H1 (cell line): Measurements from ENCODE around the gene SDF2L1. TPM values are rescaled to one million over a fixed set of nuclear protein-coding genes. Genes with fewer than 3 reads are reported as not detected.

Source experiments
- CTCF ChIA-PET: fragments of 300-600 bp; sonication (Branson Sonifier 250); formaldehyde crosslinking; loops from one replicate; lab custom pipeline; 2021; ENCODE audit not compliant: partially characterized antibody; lab: Charles Lee
- POLR2A ChIA-PET: fragments of 300-600 bp; sonication (Branson Sonifier 250); formaldehyde crosslinking; loops from one replicate; lab custom pipeline; 2021; ENCODE audit warnings: inconsistent platforms; ENCODE audit not compliant: partially characterized antibody; lab: Charles Lee
- DNase-seq, 2 experiments: peaks; one replicate each; pipeline versions ENCODE4 v3.0.0 to v3.0.0-alpha.2; 2010 to 2022; ENCODE audit warnings: low spot score in 2 of 2, low read depth in 1 of 2, mixed read lengths in 1 of 2
- FAIRE-seq: peaks from 2 replicates; lab custom pipeline; 2011; peaks lifted over from hg19 to GRCh38; lab: Jason Lieb, UNC
- H2AFZ ChIP-seq: 2 replicates; pipeline ENCODE4 v1.8.1; 2012; ENCODE audit warnings: low read length, inconsistent platforms
- H2AK5ac ChIP-seq: 2 replicates; pipeline ENCODE4 v1.6.1; 2013; ENCODE audit warnings: low read depth, low read length
- H2BK120ac ChIP-seq: replicated peaks from 2 replicates; pipeline ENCODE3; 2013; ENCODE audit warnings: low read depth, low read length, inconsistent platforms
- H2BK12ac ChIP-seq: 2 replicates; pipeline ENCODE4 v1.6.1; 2013; ENCODE audit warnings: low read depth, low read length
- H2BK15ac ChIP-seq: 2 replicates; pipeline ENCODE4 v1.6.1; 2013; ENCODE audit warnings: low read length
- H2BK20ac ChIP-seq: 2 replicates; pipeline ENCODE4 v1.6.1; 2013; ENCODE audit warnings: low read length
- H2BK5ac ChIP-seq: 2 replicates; pipeline ENCODE4 v1.6.1; 2013; ENCODE audit warnings: low read depth, low read length
- H3K14ac ChIP-seq: 2 replicates; pipeline ENCODE4 v1.6.1; 2013; ENCODE audit warnings: inconsistent platforms; ENCODE audit not compliant: insufficient read length
- H3K18ac ChIP-seq: 2 replicates; pipeline ENCODE4 v1.6.1; 2013; ENCODE audit warnings: low read length; ENCODE audit errors: extremely low read depth
- H3K23ac ChIP-seq: 2 replicates; pipeline ENCODE4 v1.6.1; 2013; ENCODE audit warnings: inconsistent platforms; ENCODE audit not compliant: insufficient read length
- H3K23me2 ChIP-seq: 2 replicates; pipeline ENCODE4 v1.6.1; 2013; ENCODE audit warnings: low read depth, low read length
- H3K27ac ChIP-seq: 2 replicates; pipeline ENCODE4 v1.6.1; 2011; ENCODE audit warnings: low read depth, low read length, inconsistent platforms
- H3K27me3 ChIP-seq, 4 experiments: replicated peaks in 1 of 4; 1 replicate in 1 of 4; 2 replicates in 3 of 4; pipeline versions ENCODE4 v1.6.1 to v1.8.1; 2011 to 2013; ENCODE audit warnings: low read length in 3 of 4, mild to moderate bottlenecking in 3 of 4, inconsistent platforms in 2 of 4, mixed read lengths in 2 of 4, moderate library complexity in 1 of 4; ENCODE audit not compliant: control insufficient read depth in 3 of 4, insufficient read depth in 3 of 4; ENCODE audit errors: extremely low read depth in 1 of 4
- H3K36me3 ChIP-seq, 4 experiments: 2 replicates each; pipeline versions ENCODE4 v1.6.1 to v1.8.1; 2011 to 2013; ENCODE audit warnings: mild to moderate bottlenecking in 4 of 4, low read length in 3 of 4, moderate library complexity in 2 of 4, control low read depth in 1 of 4, inconsistent platforms in 1 of 4; ENCODE audit not compliant: insufficient read depth in 4 of 4, control insufficient read depth in 2 of 4
- H3K4ac ChIP-seq: replicated peaks from 2 replicates; pipeline ENCODE3; 2013; ENCODE audit warnings: low read length, low read depth, mixed read lengths, inconsistent platforms; ENCODE audit not compliant: insufficient read length
- H3K4me1 ChIP-seq, 4 experiments: replicated peaks in 1 of 4; 1 replicate in 1 of 4; 2 replicates in 3 of 4; pipeline versions ENCODE4 v1.6.1 to v1.8.1; 2011 to 2013; ENCODE audit warnings: low read length in 3 of 4, inconsistent platforms in 2 of 4, mixed read lengths in 1 of 4; ENCODE audit not compliant: insufficient read depth in 4 of 4, control insufficient read depth in 3 of 4
- H3K4me2 ChIP-seq, 2 experiments: 2 replicates each; pipeline versions ENCODE4 v1.6.1 to v1.8.1; 2011 to 2013; ENCODE audit warnings: low read depth in 2 of 2, low read length in 2 of 2, control low read depth in 1 of 2, inconsistent platforms in 1 of 2, mild to moderate bottlenecking in 1 of 2; ENCODE audit not compliant: insufficient read depth in 1 of 2
- H3K4me3 ChIP-seq, 4 experiments: fragments of 200-600, 300-600 bp in 1 of 4; sonication (generic), shearing (Covaris generic), sonication (Bioruptor Twin) in 1 of 4; 2 replicates each; pipeline versions ENCODE4 v1.5.1 to v1.8.1; 2011 to 2016; ENCODE audit warnings: low read length in 4 of 4, low read depth in 3 of 4, control low read depth in 2 of 4, inconsistent platforms in 2 of 4, mild to moderate bottlenecking in 2 of 4, mixed read lengths in 1 of 4, moderate library complexity in 1 of 4; ENCODE audit not compliant: insufficient read depth in 2 of 4; ENCODE audit errors: extremely low read depth in 1 of 4
- H3K56ac ChIP-seq: replicated peaks from 2 replicates; pipeline ENCODE3; 2013; ENCODE audit warnings: low read depth, mild to moderate bottlenecking, mixed read lengths, low read length, inconsistent platforms; ENCODE audit not compliant: insufficient read length
- H3K79me1 ChIP-seq: 2 replicates; pipeline ENCODE4 v1.6.1; 2013; ENCODE audit warnings: low read depth, low read length, control low read depth
- H3K79me2 ChIP-seq, 2 experiments: 2 replicates each; pipeline versions ENCODE4 v1.6.1 to v1.8.1; 2012 to 2013; ENCODE audit warnings: low read length in 2 of 2, mild to moderate bottlenecking in 2 of 2, inconsistent platforms in 1 of 2; ENCODE audit not compliant: insufficient read depth in 2 of 2, control insufficient read depth in 1 of 2
- H3K9ac ChIP-seq, 4 experiments: replicated peaks in 1 of 4; 1 replicate in 1 of 4; 2 replicates in 3 of 4; pipeline versions ENCODE4 v1.6.1 to v1.8.1; 2011 to 2013; ENCODE audit warnings: low read depth in 3 of 4, low read length in 3 of 4, control low read depth in 2 of 4, mild to moderate bottlenecking in 2 of 4, moderate library complexity in 2 of 4, inconsistent platforms in 1 of 4; ENCODE audit errors: extremely low read depth in 1 of 4
- H3K9me3 ChIP-seq, 2 experiments: 2 replicates each; pipeline versions ENCODE4 v1.6.1 to v1.8.1; 2012 to 2013; ENCODE audit warnings: mild to moderate bottlenecking in 2 of 2, moderate library complexity in 2 of 2, control low read depth in 1 of 2, inconsistent platforms in 1 of 2, low read depth in 1 of 2, low read length in 1 of 2, mixed read lengths in 1 of 2; ENCODE audit not compliant: insufficient read depth in 2 of 2
- H4K20me1 ChIP-seq, 2 experiments: replicated peaks in 1 of 2; 2 replicates each; pipeline versions ENCODE3 to v1.8.1; 2011 to 2013; ENCODE audit warnings: inconsistent platforms in 2 of 2, low read length in 2 of 2, mild to moderate bottlenecking in 1 of 2; ENCODE audit not compliant: insufficient read depth in 2 of 2, control insufficient read depth in 1 of 2
- H4K5ac ChIP-seq: 2 replicates; pipeline ENCODE4 v1.6.1; 2013; ENCODE audit warnings: low read length, low read depth, mixed read lengths, inconsistent platforms; ENCODE audit not compliant: insufficient read length
- H4K8ac ChIP-seq: 2 replicates; pipeline ENCODE4 v1.8.0; 2013; ENCODE audit warnings: mild to moderate bottlenecking, moderate library complexity, low read length, inconsistent platforms; ENCODE audit not compliant: insufficient read depth; ENCODE audit errors: extremely low read depth
- H4K91ac ChIP-seq: replicated peaks from 2 replicates; pipeline ENCODE3; 2013; ENCODE audit warnings: low read length, mixed read lengths, inconsistent platforms; ENCODE audit not compliant: insufficient read length
- ATF3 ChIP-seq: IDR thresholded peaks from 2 replicates; pipeline ENCODE4 v1.6.1; 2011; ENCODE audit warnings: low read depth, mild to moderate bottlenecking, low read length; ENCODE audit not compliant: insufficient read depth
- CTCF ChIP-seq, 3 experiments: IDR thresholded peaks; 1 replicate in 2 of 3; 2 replicates in 1 of 3; pipeline versions ENCODE4 v1.5.1 to v1.6.1; 2011; ENCODE audit warnings: low read length in 3 of 3, mild to moderate bottlenecking in 3 of 3, inconsistent platforms in 2 of 3, low read depth in 1 of 3, moderate library complexity in 1 of 3; ENCODE audit not compliant: insufficient read depth in 1 of 3; ENCODE audit errors: control extremely low read depth in 1 of 3
- EGR1 ChIP-seq: IDR thresholded peaks from 2 replicates; pipeline ENCODE4 v1.6.1; 2011; ENCODE audit warnings: low read depth, low read length, borderline replicate concordance
- HDAC2 ChIP-seq, 2 experiments: fragments of 300-600 bp in 1 of 2; sonication (generic) in 1 of 2; IDR thresholded peaks; 2 replicates each; pipeline ENCODE4 v1.6.1; 2011 to 2012; ENCODE audit warnings: low read depth in 2 of 2, low read length in 2 of 2, mild to moderate bottlenecking in 2 of 2, moderate library complexity in 2 of 2, borderline replicate concordance in 1 of 2, inconsistent platforms in 1 of 2
- MAFK ChIP-seq: IDR thresholded peaks from 2 replicates; pipeline ENCODE4 v1.6.1; 2012; ENCODE audit warnings: low read depth, mild to moderate bottlenecking, improper control_type of control experiment, low read length
- SAP30 ChIP-seq: fragments of 300-600 bp; sonication (generic); IDR thresholded peaks from 2 replicates; pipeline ENCODE4 v1.7.1; 2012; ENCODE audit warnings: low read length, moderate library complexity, mild to moderate bottlenecking, inconsistent platforms; ENCODE audit not compliant: insufficient read depth, insufficient replicate concordance
- TAF1 ChIP-seq: IDR thresholded peaks from 2 replicates; pipeline ENCODE4 v1.6.1; 2011; ENCODE audit warnings: mild to moderate bottlenecking, low read depth, low read length
- ZNF274 ChIP-seq: IDR thresholded peaks from 2 replicates; pipeline ENCODE4 v1.7.0; 2012; ENCODE audit warnings: low read length, borderline replicate concordance; ENCODE audit errors: extremely low read depth
- WGBS, 2 experiments: shearing (Covaris generic) in 1 of 2; methylation state at CpG; one replicate each; pipeline versions ENCODE4 v1.1.6 to v1.1.7; 2013 to 2015; ENCODE audit warnings: low lambda C conversion rate in 2 of 2, mixed read lengths in 2 of 2, inconsistent platforms in 1 of 2, low coverage in 1 of 2, missing lambda C conversion rate in 1 of 2; ENCODE audit not compliant: insufficient replicate concordance in 2 of 2, insufficient coverage in 1 of 2, insufficient read length in 1 of 2; ENCODE audit errors: extremely low coverage in 1 of 2, missing lambda C conversion rate in 1 of 2; 5-methylcytosine and 5-hydroxymethylcytosine counted together
- polyA plus RNA-seq, 7 experiments: library from polyadenylated mRNA; depleted of rRNA in 3 of 7; stranded (reverse) in 5 of 7; unstranded in 2 of 7; fragments of >200 nt in 5 of 7; fragments of 200-250 nt in 2 of 7; gene quantifications; 1 replicate in 5 of 7; 2 replicates in 1 of 7; 4 replicates in 1 of 7; pipeline versions ENCODE4 v1.2.1 to v1.2.3, GENCODE V29; 2011 to 2013; ENCODE audit warnings: missing spikeins in 2 of 7, mixed read lengths in 2 of 7
- total RNA-seq: library from RNA; stranded (reverse); fragmentation: NEBNext Ultra II Directional; extraction: Animal tissue kit (Norgen Biotek cat#: 25700); gene quantifications from 2 replicates; pipeline ENCODE4 v1.2.1, GENCODE V29; 2021

SDF2L1 gene
- total and polyA plus RNA-seq, 2 of the 8 experiments (the other 6 are each of a cell fraction or from before 2014, with no cell fraction given): 51.1 to 59.6 TPM

DNA sequence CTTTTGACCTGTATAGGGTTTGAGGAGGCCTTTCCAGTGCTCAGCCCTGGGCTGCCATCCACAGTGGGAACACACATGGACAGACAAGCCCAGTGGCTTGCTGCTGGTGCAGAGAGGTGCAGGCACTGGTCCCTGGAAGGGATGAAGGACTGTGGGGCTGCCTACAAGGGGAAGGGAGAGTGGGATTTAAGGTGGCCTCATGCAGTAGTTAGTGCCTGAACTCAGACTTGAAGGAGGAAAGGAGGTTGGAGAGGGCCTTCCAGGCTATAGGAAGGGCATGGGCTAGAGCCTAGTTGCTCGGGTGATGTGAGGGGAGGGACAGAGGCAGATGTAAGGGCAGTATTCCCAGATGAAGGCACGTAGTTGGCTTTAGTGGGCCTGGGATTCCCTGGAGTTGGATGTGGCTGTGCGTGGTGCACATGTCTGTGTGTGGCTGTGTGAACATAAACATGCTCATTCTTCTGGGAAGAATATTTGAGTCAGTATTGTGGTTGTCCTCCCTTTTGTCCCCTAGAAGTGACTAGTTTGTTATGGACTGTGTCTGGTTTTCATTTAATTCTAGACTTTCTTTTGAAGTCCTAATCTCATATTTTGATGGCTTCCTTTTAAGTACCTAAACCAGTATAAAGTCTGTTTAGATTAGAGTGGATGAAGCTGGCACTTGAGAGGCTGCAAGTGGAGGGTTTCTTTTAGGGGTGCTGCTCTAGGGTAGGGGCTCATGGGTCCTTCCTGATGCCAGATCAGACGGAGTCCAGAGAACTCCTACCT is 30.7 kb upstream of the SDF2L1 start:
- Histone ChIP-seq H3K27ac (no peak overlapping the region), H3K9me3 (no peaks in the 10 kb centered on the region), H2BK20ac (no peak overlapping the region), H3K4me3 (no peak overlapping the region), H3K9ac (no peak overlapping the region), H3K4me1 (no peaks in the 10 kb centered on the region), H3K79me2 (peaks cover 4 to 55% of the 10 kb centered on the region in 2 experiments), H3K4me2 (no peak overlapping the region), H3K23ac (no peak overlapping the region), H4K5ac (no peak overlapping the region), H3K18ac (no peak overlapping the region), H3K4ac (no peak overlapping the region), H3K56ac (no peak overlapping the region), H4K91ac (no peak overlapping the region), H2AFZ (no peak overlapping the region), H3K23me2 (no peaks in the 10 kb centered on the region), H3K36me3 (peaks cover 6 to 27% (median 12%) of the 10 kb centered on the region in 4 experiments; a peak in 7 of 8 replicates), H3K14ac (no peak overlapping the region), H2BK15ac (no peak overlapping the region), H3K79me1 (peaks cover 10% of the 10 kb centered on the region), H2BK5ac (no peak overlapping the region), H4K8ac (no peak overlapping the region; the same call in 1 of the 2 replicates), H4K20me1 (peaks cover 11 to 28% of the 10 kb centered on the region in 2 experiments), H3K27me3 (no peaks in the 10 kb centered on the region), H2BK120ac (no peak overlapping the region), H2AK5ac (no peak overlapping the region), H2BK12ac (no peak overlapping the region)
- CTCF ChIA-PET: interaction anchor here (0.6 to 2.3 kb wide), 5 partner anchors 12 to 286 kb away, joined by 3 to 12 read pairs (median 4); no protein-coding TSS in a partner anchor
- POLR2A ChIA-PET: interaction anchor here (1.3 kb wide), 1 partner anchor 18 kb away, joined by 3 read pairs; no protein-coding TSS in a partner anchor
- FAIRE-seq: no peak
- no peak for DNase-seq
- 86% methylated on average over 4 of the region's 4 CpGs; no CpG with 5 or more reads in 1 of the 2 experiments for WGBS, 2 experiments
- TF ChIP-seq ATF3: no peak
- TF ChIP-seq CTCF (IDR thresholded peaks at IDR 0.05; ENCODE audit: control extremely low read depth in 1 of 3, insufficient read depth in 1 of 3, low read depth in 1 of 3, low read length in 3 of 3): no peak
- TF ChIP-seq SAP30: no peak
- TF ChIP-seq EGR1: no peak
- no peak for TF ChIP-seq MAFK
- no peak for TF ChIP-seq TAF1
- TF ChIP-seq HDAC2 (IDR thresholded peaks at IDR 0.05; ENCODE audit: borderline replicate concordance in 1 of 2, low read depth in 2 of 2, low read length in 2 of 2): no peak
- no peak for TF ChIP-seq ZNF274
